DOHH2 (cell line): ENCODE measurements around the gene CBX3.
A peak's percentile ranks its signal among the peaks of the same experiment; 100 is the strongest.

Experiments
- H3F3A ChIP-seq: fragments of 200-600 bp; sonication (generic), shearing (Covaris generic); 2 replicates; pipeline ENCODE4 v1.6.0; 2016; ENCODE audit warnings: antibody characterized with exemption, mild to moderate bottlenecking; ENCODE audit not compliant: control insufficient read depth, insufficient read depth
- H3K27ac ChIP-seq: fragments of 200-600 bp; sonication (generic); 2 replicates; pipeline ENCODE4 v1.5.1; 2014; ENCODE audit warnings: low read depth, mild to moderate bottlenecking, low read length, moderate library complexity
- H3K27me3 ChIP-seq: fragments of 200-600 bp; sonication (generic); 2 replicates; pipeline ENCODE4 v1.6.1; 2014; ENCODE audit warnings: mild to moderate bottlenecking, low read length, mixed read lengths; ENCODE audit not compliant: control insufficient read depth
- H3K36me3 ChIP-seq: fragments of 200-600 bp; sonication (generic); 2 replicates; pipeline ENCODE4 v1.6.1; 2014; ENCODE audit warnings: mild to moderate bottlenecking, low read length, moderate library complexity, mixed read lengths; ENCODE audit not compliant: control insufficient read depth
- H3K4me1 ChIP-seq: fragments of 200-600 bp; sonication (generic); 2 replicates; pipeline ENCODE4 v1.6.1; 2014; ENCODE audit warnings: mild to moderate bottlenecking, low read length, mixed read lengths; ENCODE audit not compliant: control insufficient read depth
- H3K4me2 ChIP-seq: fragments of 200-600 bp; sonication (generic); 2 replicates; pipeline ENCODE4 v1.6.0; 2014; ENCODE audit warnings: mild to moderate bottlenecking, low read length, moderate library complexity
- H3K4me3 ChIP-seq: fragments of 200-600 bp; sonication (generic); 2 replicates; pipeline ENCODE4 v1.5.1; 2014; ENCODE audit warnings: mild to moderate bottlenecking, low read length, mixed read lengths
- H3K79me2 ChIP-seq: fragments of 200-600 bp; sonication (generic); 2 replicates; pipeline ENCODE4 v1.6.1; 2014; ENCODE audit warnings: mild to moderate bottlenecking, low read length, mixed read lengths; ENCODE audit not compliant: control insufficient read depth
- H3K9me2 ChIP-seq: fragments of 200-600 bp; sonication (generic); replicated peaks from 2 replicates; pipeline ENCODE4 v1.6.1; 2014; ENCODE audit warnings: mild to moderate bottlenecking, low read length, mixed read lengths; ENCODE audit not compliant: control insufficient read depth
- H3K9me3 ChIP-seq: fragments of 200-600 bp; sonication (generic); 2 replicates; pipeline ENCODE4 v1.6.1; 2014; ENCODE audit warnings: antibody characterized with exemption, low read length, mixed read lengths; ENCODE audit not compliant: control insufficient read depth, insufficient read depth
- H4K20me1 ChIP-seq: fragments of 200-600 bp; sonication (generic); 2 replicates; pipeline ENCODE4 v1.6.0; 2014; ENCODE audit warnings: low read depth, mild to moderate bottlenecking, antibody characterized with exemption, low read length, moderate library complexity; ENCODE audit not compliant: control insufficient read depth, insufficient read depth
- EZH2phosphoT487 ChIP-seq: fragments of 200-600 bp; sonication (generic); IDR thresholded peaks from 2 replicates; pipeline ENCODE4 v1.6.1; 2017; ENCODE audit warnings: borderline replicate concordance, mild to moderate bottlenecking, antibody characterized with exemption, low read length, moderate library complexity, mixed read lengths
- TF ChIP-seq, protein P1 (sequence below): fragments of 200-600 bp; sonication (generic); IDR thresholded peaks from one replicate; pipeline ENCODE4 v1.5.1; 2014; ENCODE audit warnings: antibody characterized with exemption, mild to moderate bottlenecking, low read depth, low read length; ENCODE audit not compliant: poor library complexity, severe bottlenecking

The CBX3 gene

DNA sequence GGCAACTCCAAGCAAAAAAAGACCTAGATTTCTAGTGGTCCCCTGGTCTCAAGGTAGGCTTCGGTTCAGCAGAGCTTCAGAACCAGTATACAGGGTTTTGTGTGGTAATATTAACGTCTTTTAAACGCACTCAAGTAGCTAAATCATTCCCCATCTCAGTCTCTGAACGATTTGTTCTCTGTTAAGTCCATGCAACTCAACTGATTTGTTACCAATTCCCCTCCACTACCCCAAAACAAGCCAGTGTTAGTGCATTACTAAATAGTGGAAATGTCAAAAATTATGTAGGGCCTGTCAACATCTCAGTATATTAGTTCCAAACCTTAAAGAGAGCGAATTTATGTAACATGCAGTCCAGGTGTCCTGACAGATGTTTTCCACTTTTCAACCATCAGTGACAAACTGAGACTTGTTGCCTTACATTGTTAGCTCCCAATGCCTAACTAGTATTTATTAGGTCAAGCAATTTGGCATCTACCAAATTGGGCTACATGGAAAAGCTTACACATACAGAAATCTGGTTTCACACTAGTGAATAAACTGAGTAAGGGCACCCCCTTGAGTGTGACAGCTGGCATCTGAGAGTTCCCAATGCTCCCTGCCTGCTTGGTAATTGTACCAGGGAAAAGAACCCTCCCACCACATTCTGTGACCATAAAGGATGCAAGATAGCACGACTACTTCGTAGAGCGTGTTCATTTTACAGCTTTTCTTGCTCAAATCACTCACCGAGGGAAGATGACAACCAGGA lies 13.2 kb upstream of the CBX3 start:
- peaks cover 19% of the 10 kb centered on the region for H3K79me2 ChIP-seq

DNA sequence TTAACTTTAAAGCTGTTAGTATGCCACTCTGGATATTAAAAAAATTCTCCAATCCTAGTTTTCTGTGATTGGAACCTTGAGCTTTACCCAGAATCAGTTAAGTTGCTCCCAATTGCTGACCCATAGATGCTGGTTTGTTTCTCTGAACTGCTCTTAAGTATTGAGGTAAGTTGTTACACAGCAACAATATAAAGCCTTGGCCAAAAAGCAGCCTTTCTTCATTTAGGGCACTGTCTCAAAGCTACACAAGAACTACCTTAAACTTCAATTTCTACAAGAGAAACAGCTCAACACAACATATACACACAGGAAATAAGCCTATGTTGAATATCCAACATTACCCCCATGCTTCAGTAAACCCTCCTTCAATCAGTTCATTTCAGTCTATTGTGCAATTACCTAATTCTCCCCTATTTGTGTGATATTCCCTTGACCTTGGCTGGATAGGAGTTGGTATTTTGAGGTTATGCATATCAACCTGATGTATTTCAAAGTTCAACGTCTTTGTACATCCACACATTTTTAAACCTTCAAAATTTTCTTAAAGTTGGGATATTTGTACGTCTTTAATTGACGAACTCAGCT lies 12.5 kb upstream of the CBX3 start:
- H3K4me3 ChIP-seq, result no peak overlapping the region
- H3K27ac ChIP-seq, result peak overlapping the region; percentile 56
- no peaks in the 10 kb centered on the region for H3K9me2 ChIP-seq
- peaks cover 100% of the 10 kb centered on the region for H3F3A ChIP-seq
- peaks cover 38% of the 10 kb centered on the region for H4K20me1 ChIP-seq
- H3K36me3 ChIP-seq, result peaks cover 92% of the 10 kb centered on the region
- H3K79me2 ChIP-seq, result peaks cover 26% of the 10 kb centered on the region
- H3K4me1 ChIP-seq, result peaks cover 36% of the 10 kb centered on the region
- no peak overlapping the region for H3K4me2 ChIP-seq
- no peaks in the 10 kb centered on the region for H3K9me3 ChIP-seq
- TF ChIP-seq, protein P1, sequence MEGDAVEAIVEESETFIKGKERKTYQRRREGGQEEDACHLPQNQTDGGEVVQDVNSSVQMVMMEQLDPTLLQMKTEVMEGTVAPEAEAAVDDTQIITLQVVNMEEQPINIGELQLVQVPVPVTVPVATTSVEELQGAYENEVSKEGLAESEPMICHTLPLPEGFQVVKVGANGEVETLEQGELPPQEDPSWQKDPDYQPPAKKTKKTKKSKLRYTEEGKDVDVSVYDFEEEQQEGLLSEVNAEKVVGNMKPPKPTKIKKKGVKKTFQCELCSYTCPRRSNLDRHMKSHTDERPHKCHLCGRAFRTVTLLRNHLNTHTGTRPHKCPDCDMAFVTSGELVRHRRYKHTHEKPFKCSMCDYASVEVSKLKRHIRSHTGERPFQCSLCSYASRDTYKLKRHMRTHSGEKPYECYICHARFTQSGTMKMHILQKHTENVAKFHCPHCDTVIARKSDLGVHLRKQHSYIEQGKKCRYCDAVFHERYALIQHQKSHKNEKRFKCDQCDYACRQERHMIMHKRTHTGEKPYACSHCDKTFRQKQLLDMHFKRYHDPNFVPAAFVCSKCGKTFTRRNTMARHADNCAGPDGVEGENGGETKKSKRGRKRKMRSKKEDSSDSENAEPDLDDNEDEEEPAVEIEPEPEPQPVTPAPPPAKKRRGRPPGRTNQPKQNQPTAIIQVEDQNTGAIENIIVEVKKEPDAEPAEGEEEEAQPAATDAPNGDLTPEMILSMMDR, result no peak
- no peak for TF ChIP-seq EZH2phosphoT487
- no peaks in the 10 kb centered on the region for H3K27me3 ChIP-seq

More for the DNA sequence above, 13.2 kb upstream of the CBX3 start:
- Histone ChIP-seq H3K36me3 (peaks cover 88% of the 10 kb centered on the region), H3K4me3 (no peak overlapping the region), H3F3A (peaks cover 100% of the 10 kb centered on the region), H3K4me2 (no peak overlapping the region; the same call in 1 of the 2 replicates), H3K27ac (peak overlapping the region; percentile 56), H3K9me3 (no peaks in the 10 kb centered on the region), H3K9me2 (no peaks in the 10 kb centered on the region), H3K27me3 (no peaks in the 10 kb centered on the region), H4K20me1 (peaks cover 31% of the 10 kb centered on the region), H3K4me1 (peaks cover 29% of the 10 kb centered on the region)
- TF ChIP-seq, protein P1, result peak; percentile 15
- no peak for TF ChIP-seq EZH2phosphoT487

DNA sequence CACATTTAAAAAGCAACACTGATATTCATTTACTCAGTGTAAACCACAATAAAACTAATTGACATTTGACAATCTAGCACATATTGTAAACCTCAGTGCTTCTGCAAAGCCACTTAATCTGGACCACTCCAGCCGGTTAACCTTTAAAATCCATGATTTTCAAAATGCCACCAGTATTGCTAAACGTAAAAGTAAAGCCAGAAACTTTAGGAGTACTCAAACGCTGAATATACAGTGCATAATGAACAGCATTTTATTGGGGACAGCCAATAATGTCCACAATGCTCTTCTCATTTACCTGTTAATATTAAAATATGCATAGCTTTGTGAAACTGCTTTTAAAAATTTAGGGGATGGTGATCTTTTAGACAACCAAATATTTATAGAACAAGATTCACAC lies 11.8 kb upstream of the CBX3 start:
- no peak overlapping the region for H3K4me2 ChIP-seq
- H3K27me3 ChIP-seq, result no peaks in the 10 kb centered on the region
- H3K4me3 ChIP-seq, result no peak overlapping the region
- peaks cover 32% of the 10 kb centered on the region for H3K79me2 ChIP-seq
- no peak for TF ChIP-seq EZH2phosphoT487
- TF ChIP-seq, protein P1, result no peak
- no peak overlapping the region for H3K27ac ChIP-seq
- no peaks in the 10 kb centered on the region for H3K9me2 ChIP-seq
- peaks cover 36% of the 10 kb centered on the region for H3K4me1 ChIP-seq
- H3K9me3 ChIP-seq, result no peaks in the 10 kb centered on the region
- H4K20me1 ChIP-seq, result peaks cover 44% of the 10 kb centered on the region
- peaks cover 98% of the 10 kb centered on the region for H3F3A ChIP-seq
- peaks cover 94% of the 10 kb centered on the region for H3K36me3 ChIP-seq
